HUES6 (cell line): ENCODE results near the gene TMPRSS9.

Experiments used
- H3K27ac ChIP-seq: 2 replicates; pipeline ENCODE4 v1.7.0; 2013; ENCODE audit warnings: low read depth, mild to moderate bottlenecking, low read length, inconsistent platforms
- H3K27me3 ChIP-seq: 2 replicates; pipeline ENCODE4 v1.6.1; 2013; ENCODE audit warnings: low read length; ENCODE audit not compliant: control insufficient read depth, insufficient read depth
- H3K36me3 ChIP-seq: 2 replicates; pipeline ENCODE4 v1.6.1; 2013; ENCODE audit warnings: low read length; ENCODE audit not compliant: control insufficient read depth, insufficient read depth
- H3K4me1 ChIP-seq: 2 replicates; pipeline ENCODE4 v1.6.1; 2013; ENCODE audit warnings: low read length; ENCODE audit not compliant: control insufficient read depth, insufficient read depth
- H3K4me3 ChIP-seq: 2 replicates; pipeline ENCODE4 v1.5.1; 2013; ENCODE audit warnings: low read depth, low read length
- H3K9ac ChIP-seq: one replicate; pipeline ENCODE4 v1.6.1; 2013; ENCODE audit warnings: mild to moderate bottlenecking, low read length
- H3K9me3 ChIP-seq: 2 replicates; pipeline ENCODE4 v1.6.1; 2013; ENCODE audit warnings: low read depth, low read length; ENCODE audit not compliant: control insufficient read depth, insufficient read depth

The TMPRSS9 gene

DNA sequence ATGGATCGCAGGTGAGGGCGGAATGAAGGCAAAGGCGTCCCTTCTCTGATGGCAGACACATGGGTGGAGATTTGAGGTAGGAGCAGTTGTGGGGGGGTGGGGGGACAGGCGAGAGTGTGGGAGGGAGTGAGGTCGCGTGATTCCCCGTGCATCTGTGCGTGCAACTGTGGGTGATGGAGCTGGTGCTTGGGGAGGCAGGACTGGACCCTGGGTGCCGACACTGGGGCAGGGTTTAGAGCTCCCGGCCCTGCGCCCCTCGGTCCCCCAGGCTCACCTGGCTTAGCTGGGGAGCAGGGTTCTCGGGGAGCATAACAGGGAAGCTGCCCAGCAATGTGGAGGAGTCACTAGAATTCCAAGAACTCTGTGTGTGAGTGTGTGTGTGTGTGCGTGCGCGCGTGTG lies 3.4 kb downstream of the TMPRSS9 start:
- H3K9ac ChIP-seq = no peak overlapping the region
- no peak overlapping the region for H3K4me3 ChIP-seq
- peaks cover 28% of the 10 kb centered on the region for H3K27me3 ChIP-seq
- H3K36me3 ChIP-seq = no peaks in the 10 kb centered on the region
- no peaks in the 10 kb centered on the region for H3K4me1 ChIP-seq
- H3K27ac ChIP-seq = no peak overlapping the region
- no peaks in the 10 kb centered on the region for H3K9me3 ChIP-seq

DNA sequence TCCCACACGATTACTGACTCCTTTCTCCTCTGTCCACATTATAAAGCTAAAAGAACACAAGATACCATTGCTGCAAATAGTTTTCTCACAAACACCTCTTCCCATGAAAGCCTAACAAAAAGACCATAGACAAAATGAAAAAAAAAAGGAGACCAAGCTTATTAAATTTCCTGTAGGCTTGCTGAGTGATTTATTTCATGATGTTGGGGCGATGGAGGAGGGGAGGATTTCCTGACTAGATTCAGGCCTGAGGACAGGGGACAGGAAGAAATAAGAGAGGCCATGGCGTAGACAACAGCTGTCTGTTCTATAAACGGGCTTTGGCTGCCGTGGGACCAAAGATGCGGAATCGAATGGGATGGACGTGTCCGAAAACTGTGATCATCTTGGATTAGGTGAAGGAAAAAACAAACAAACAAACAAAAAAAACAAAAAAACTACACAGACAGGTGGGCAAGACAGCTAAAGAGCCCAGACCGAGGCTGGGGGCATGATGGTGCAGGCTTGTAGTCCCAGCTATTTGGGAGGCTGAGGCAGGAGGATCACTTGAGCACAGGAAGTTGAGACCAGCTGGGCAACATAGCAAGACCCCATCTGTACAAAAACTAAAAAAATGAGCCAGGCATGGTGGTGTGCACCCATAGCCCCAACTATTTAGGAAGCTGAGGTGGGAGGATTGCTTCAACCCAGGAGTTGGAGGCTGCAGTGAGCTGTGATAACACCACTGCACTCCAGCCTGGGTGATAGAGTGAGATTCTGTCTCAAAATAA lies 5.3 kb downstream of the TMPRSS9 start:
- Histone ChIP-seq H3K4me1 (no peaks in the 10 kb centered on the region), H3K36me3 (no peaks in the 10 kb centered on the region), H3K4me3 (no peak overlapping the region), H3K9ac (no peak overlapping the region), H3K27ac (no peak overlapping the region), H3K27me3 (peaks cover 11% of the 10 kb centered on the region), H3K9me3 (peaks cover 2% of the 10 kb centered on the region; the same call in 1 of the 2 replicates)

DNA sequence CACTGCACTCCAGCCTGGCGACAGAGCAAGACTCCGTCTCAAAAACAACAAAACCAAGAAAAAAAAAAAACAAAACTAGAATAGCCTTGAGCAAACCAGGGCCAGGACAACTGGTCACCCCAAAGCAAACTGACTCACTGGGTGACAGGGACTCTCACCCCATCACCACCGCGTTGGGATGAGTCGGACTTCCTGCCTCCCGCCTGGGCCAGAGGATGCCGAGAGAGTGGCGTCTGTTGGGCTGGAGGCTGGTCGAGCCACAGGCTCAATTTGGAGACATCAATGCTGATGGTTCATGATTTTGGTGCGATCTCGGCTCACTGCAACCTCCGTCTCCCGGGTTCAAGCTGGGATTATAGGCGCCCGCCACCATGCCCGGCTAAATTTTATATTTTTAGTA lies 11.6 kb downstream of the TMPRSS9 start:
- no peak overlapping the region for H3K27ac ChIP-seq
- H3K4me3 ChIP-seq = no peak overlapping the region
- H3K36me3 ChIP-seq = no peaks in the 10 kb centered on the region
- no peaks in the 10 kb centered on the region for H3K4me1 ChIP-seq
- H3K9me3 ChIP-seq = peaks cover 2% of the 10 kb centered on the region; the same call in 1 of the 2 replicates
- H3K9ac ChIP-seq = no peak overlapping the region
- no peaks in the 10 kb centered on the region; the same call in 1 of the 2 replicates for H3K27me3 ChIP-seq

DNA sequence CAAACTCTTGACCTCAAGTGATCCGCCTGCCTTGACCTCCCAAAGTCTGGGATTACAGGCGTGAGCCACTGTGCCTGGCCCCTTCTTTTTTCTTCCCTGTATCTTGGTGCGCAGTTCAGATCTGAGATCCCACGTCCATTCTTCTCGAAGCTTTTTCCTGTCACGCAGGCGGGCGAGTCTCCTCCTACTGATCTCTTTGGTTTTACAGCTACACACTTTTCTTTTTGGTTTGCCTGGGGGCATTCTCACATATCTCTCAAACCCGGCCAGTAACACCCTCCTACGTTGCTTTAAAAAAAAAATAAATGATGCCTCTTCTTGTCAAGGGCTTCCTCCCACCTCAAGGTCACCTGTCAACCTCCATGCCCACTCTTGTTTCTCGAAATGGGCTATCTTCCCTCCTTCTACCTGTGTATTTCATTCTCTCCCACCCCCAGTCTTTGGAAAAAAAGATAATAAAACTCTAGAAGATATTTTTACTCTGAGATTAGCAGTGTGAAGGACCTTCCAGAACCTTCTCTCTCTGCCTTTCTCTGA lies 12.1 kb downstream of the TMPRSS9 start:
- H3K36me3 ChIP-seq = no peaks in the 10 kb centered on the region
- no peak overlapping the region for H3K4me3 ChIP-seq
- H3K4me1 ChIP-seq = no peaks in the 10 kb centered on the region
- peaks cover 2% of the 10 kb centered on the region; the same call in 1 of the 2 replicates for H3K9me3 ChIP-seq
- H3K27me3 ChIP-seq = no peaks in the 10 kb centered on the region; the same call in 1 of the 2 replicates
- H3K9ac ChIP-seq = no peak overlapping the region
- H3K27ac ChIP-seq = no peak overlapping the region

DNA sequence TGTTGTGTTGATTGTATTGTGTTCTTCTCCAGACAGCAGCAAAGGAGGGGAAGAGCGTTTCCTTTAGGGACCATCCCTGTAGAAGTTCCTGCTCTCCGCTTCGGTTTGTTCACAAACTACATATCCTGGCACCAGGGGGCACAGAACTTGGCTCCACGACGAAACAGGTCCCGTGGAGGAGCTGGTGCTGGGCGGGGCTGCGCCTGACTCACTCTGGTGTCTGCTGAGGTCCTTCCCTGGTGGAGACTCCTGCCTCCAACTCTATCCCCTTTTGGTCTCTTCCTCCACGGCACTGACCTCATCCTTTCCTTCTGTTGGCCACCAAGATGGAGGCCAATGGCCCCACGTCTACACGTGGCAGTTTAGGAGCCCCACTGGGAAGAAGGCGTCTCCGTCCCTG lies 14.7 kb downstream of the TMPRSS9 start:
- Histone ChIP-seq H3K9me3 (peaks cover 5% of the 10 kb centered on the region; the same call in 1 of the 2 replicates), H3K36me3 (no peaks in the 10 kb centered on the region), H3K27ac (no peak overlapping the region), H3K4me1 (no peaks in the 10 kb centered on the region), H3K4me3 (no peak overlapping the region), H3K9ac (no peak overlapping the region), H3K27me3 (no peaks in the 10 kb centered on the region)

DNA sequence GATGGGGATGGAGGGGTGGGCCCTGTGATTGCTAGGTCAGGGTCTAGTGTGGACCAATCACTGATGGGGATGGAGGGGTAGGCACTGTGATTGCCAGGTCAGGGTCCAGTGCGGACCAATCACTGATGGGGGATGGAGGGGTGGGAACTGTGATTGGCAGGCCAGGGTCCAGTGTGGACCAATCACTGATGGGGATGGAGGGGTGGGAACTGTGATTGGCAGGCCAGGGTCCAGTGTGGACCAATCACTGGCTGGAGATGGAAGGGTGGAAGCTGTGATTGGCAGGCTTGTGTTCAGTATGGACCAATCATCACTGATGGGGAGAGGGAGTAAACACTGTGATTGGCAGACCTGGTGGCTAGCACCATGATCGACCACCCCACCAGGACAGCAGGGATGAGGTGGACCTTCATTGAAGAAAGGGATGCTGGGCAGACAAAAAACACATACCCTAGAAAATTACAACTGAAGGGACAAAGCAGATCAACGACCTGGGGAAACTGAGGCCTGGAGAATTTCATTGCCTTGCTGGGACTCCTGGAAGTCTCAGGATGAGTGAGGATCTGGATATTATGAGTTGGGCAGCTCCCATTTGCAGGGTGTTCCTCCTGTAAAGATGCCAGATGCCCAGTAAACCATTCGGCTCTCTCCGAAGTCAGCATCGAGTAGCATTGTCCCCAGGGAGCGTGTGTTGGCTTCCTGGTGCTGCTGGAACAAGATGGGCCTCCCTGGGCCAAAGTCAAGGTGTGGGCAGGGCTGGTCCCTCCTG lies 15.5 kb downstream of the TMPRSS9 start:
- Histone ChIP-seq H3K4me1 (no peaks in the 10 kb centered on the region), H3K27ac (no peak overlapping the region)

DNA sequence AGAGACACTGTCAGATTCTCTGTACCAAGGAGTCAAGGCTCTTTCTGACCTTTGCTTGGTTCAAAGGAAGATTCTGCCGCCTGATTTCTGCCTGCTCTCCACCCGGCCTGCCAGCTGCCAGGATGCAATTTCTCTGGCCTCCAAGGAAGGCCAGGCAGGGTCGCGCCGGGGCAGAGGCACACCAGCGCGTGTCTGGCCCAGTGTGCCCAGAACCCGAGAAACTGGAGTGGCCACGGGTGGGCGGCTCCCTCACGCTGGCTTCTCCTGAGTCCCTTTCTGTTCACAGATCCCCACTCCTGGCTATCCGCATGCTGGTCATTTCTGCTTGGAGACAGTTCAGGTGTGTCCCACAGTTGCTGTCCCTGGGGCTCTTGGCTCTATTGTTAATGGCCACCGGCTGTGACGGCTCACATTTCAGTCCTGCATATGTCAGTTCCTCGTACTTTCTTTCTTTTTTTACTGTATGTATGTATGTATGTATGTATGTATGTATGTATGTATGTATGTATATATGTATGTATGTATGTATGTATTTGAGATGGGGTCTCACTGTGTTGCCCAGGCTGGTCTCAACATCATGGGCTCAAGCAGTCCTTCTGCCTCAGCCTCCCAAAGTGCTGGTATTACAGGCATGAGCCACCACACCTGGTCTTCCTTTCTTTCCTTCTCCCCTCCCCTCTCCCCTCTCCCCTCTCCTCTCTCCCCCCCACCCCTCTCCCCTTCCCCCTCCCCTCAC lies 16.9 kb downstream of the TMPRSS9 start:
- peaks cover 12% of the 10 kb centered on the region for H3K9me3 ChIP-seq

More for the DNA sequence above, 15.5 kb downstream of the TMPRSS9 start:
- H3K27me3 ChIP-seq = no peaks in the 10 kb centered on the region
- no peak overlapping the region for H3K9ac ChIP-seq
- H3K36me3 ChIP-seq = no peaks in the 10 kb centered on the region
- H3K9me3 ChIP-seq = peaks cover 10% of the 10 kb centered on the region
- H3K4me3 ChIP-seq = no peak overlapping the region

DNA sequence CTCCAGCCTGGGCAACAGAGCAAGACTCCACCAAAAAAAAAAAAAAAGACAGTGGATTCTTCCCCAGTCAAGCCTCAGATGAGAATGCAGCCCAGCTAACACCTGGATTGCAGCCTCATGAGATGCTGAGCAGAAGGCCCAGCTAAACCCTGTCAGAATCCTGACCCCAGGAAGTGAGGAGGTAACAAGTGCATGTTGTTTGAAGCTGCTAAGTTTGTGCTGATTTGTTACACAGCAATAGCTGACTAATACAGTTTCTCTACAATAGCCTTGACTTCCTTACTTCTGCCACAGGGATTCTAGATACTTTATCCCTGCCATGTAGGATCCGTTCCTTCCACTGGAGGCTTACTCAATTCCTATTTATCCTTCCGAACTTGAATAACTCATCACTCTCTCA lies 20.5 kb downstream of the TMPRSS9 start:
- no peak overlapping the region for H3K9ac ChIP-seq
- no peaks in the 10 kb centered on the region for H3K27me3 ChIP-seq
- H3K4me1 ChIP-seq = no peaks in the 10 kb centered on the region
- no peak overlapping the region for H3K27ac ChIP-seq
- no peaks in the 10 kb centered on the region for H3K36me3 ChIP-seq
- peaks cover 12% of the 10 kb centered on the region for H3K9me3 ChIP-seq
- H3K4me3 ChIP-seq = no peak overlapping the region

More for the DNA sequence above, 16.9 kb downstream of the TMPRSS9 start:
- H3K4me3 ChIP-seq = no peak overlapping the region
- no peaks in the 10 kb centered on the region for H3K36me3 ChIP-seq
- H3K9ac ChIP-seq = no peak overlapping the region
- no peak overlapping the region for H3K27ac ChIP-seq
- H3K27me3 ChIP-seq = no peaks in the 10 kb centered on the region
- H3K4me1 ChIP-seq = no peaks in the 10 kb centered on the region

DNA sequence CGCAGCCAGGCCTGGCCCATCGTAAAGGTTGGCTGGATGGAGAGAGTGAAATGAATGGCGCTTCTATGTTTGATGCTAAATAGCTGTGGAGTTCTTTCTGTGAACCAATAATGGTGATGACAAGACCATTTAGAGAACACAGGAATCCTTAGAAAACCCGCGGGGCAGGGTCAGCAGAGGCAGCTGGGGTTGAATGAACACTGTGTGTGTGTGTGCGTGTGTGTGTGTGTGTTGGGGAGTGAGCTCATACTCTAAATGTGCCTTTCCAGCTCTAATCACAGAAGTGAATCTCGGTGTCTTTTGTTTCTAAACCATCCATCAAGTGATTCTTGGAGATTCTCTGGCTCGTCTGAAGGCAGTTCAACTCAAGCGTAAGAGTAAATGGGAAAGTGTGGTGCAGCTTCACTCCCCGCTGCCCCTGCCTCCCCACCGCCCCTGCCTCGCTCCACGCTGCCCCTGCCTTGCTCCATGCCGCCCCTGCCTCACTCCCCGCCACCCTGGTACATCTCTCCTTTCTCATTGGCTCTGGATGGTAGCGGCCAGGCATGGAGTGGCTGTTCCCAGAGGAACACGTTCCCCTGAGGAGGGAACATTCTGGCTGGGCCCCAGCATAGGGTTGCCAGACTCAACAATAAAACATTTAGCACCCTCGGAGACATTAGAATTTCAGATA lies 21.2 kb downstream of the TMPRSS9 start:
- no peak overlapping the region for H3K27ac ChIP-seq
- no peaks in the 10 kb centered on the region for H3K27me3 ChIP-seq
- no peaks in the 10 kb centered on the region for H3K4me1 ChIP-seq
- H3K9me3 ChIP-seq = peaks cover 12% of the 10 kb centered on the region
- H3K9ac ChIP-seq = no peak overlapping the region
- no peak overlapping the region for H3K4me3 ChIP-seq
- no peaks in the 10 kb centered on the region for H3K36me3 ChIP-seq

DNA sequence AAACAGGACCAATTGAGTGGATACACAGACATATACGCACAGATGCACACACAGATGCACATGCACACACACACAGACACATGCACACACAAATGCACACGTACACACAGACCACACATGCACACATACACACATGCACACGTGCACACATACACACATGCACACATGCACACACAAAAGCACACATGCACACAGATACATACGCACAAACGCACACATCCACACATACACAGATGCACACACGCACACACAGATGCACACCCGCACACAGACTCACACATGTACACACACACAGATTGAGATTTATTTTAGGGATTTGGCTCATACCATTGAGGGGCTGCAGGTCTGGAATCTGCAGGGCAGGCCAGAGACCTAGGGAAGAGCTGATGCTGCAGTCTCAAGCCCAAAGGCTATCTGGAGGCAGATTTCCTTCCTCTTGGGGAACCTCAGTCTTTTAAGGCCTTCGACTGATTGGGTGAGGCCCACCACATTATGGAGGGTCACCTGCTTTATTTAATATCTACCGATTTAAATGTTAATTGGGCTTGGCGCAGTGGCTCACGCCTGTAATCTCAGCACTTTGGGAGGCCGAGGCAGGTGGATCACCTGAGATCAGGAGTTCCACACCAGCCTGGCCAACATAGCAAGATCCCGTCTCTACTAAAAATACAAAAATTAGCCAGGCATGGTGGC lies 22.6 kb downstream of the TMPRSS9 start:
- no peaks in the 10 kb centered on the region for H3K4me1 ChIP-seq
- no peak overlapping the region for H3K9ac ChIP-seq
- H3K27ac ChIP-seq = no peak overlapping the region
- no peaks in the 10 kb centered on the region for H3K27me3 ChIP-seq
- H3K36me3 ChIP-seq = no peaks in the 10 kb centered on the region
- H3K9me3 ChIP-seq = peaks cover 12% of the 10 kb centered on the region
- H3K4me3 ChIP-seq = no peak overlapping the region
